Peyer's patch (tissue), 4 donors: ENCODE results near the gene CYP2A13.
"Not testable (repeated sequence)": the region's sequence is repeated elsewhere in the genome, so short reads cannot be mapped to it uniquely, and the experiment has no call there.

Experiments
- POLR2A ChIP-seq, 2 donors: fragments of 450-650 bp; IDR thresholded peaks; one replicate each; pipeline ENCODE4 v1.5.1; 2017; ENCODE audit warnings: antibody characterized with exemption in 2 of 2, mild to moderate bottlenecking in 2 of 2, moderate library complexity in 2 of 2
- TF ChIP-seq, protein P1 (sequence below), 6 experiments: fragments of 450-650 bp in 4 of 6; fragments of 200-600 bp in 2 of 6; sonication (generic) in 1 of 6; IDR thresholded peaks; one replicate each; pipeline ENCODE4 v1.5.1; 2017 to 2019; ENCODE audit warnings: antibody characterized with exemption in 6 of 6, mild to moderate bottlenecking in 3 of 6, moderate library complexity in 1 of 6

GRCh38 chr19:41053331-41053730 lies 34.9 kb upstream of the CYP2A13 start:
- not testable (repeated sequence) for TF ChIP-seq POLR2A (IDR thresholded peaks at IDR 0.05)
- TF ChIP-seq, protein P1, sequence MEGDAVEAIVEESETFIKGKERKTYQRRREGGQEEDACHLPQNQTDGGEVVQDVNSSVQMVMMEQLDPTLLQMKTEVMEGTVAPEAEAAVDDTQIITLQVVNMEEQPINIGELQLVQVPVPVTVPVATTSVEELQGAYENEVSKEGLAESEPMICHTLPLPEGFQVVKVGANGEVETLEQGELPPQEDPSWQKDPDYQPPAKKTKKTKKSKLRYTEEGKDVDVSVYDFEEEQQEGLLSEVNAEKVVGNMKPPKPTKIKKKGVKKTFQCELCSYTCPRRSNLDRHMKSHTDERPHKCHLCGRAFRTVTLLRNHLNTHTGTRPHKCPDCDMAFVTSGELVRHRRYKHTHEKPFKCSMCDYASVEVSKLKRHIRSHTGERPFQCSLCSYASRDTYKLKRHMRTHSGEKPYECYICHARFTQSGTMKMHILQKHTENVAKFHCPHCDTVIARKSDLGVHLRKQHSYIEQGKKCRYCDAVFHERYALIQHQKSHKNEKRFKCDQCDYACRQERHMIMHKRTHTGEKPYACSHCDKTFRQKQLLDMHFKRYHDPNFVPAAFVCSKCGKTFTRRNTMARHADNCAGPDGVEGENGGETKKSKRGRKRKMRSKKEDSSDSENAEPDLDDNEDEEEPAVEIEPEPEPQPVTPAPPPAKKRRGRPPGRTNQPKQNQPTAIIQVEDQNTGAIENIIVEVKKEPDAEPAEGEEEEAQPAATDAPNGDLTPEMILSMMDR (IDR thresholded peaks at IDR 0.05): not testable (repeated sequence)
